RWPE2 (cell line): Measurements from ENCODE around the gene PRLR.

ENCODE experiments used
- ATAC-seq: fragments of 200-7000 bp; cut with Tn5 transposase; 3 replicates; pipeline ENCODE4 v1.9.1; 2021; ENCODE audit warnings: low read depth
- DNase-seq: peaks from one replicate; pipeline ENCODE4 v3.0.0-alpha.2; 2020; ENCODE audit warnings: low spot score
- H3K27ac ChIP-seq: fragments of 450-650 bp; 2 replicates; pipeline ENCODE4 v1.5.1; 2017; ENCODE audit warnings: mild to moderate bottlenecking; ENCODE audit not compliant: poor library complexity, severe bottlenecking
- H3K27me3 ChIP-seq: fragments of 250-450 bp; sonication (Bioruptor Pico); 2 replicates; pipeline ENCODE4 v1.5.1; 2021; ENCODE audit warnings: mild to moderate bottlenecking, moderate library complexity; ENCODE audit not compliant: insufficient read depth, poor library complexity, severe bottlenecking
- H3K36me3 ChIP-seq: fragments of 250-450 bp; sonication (Bioruptor Pico); 2 replicates; pipeline ENCODE4 v1.5.1; 2020; ENCODE audit warnings: low read depth, mild to moderate bottlenecking, moderate library complexity
- H3K4me1 ChIP-seq: fragments of 250-450 bp; sonication (Bioruptor Pico); 2 replicates; pipeline ENCODE4 v1.5.1; 2021; ENCODE audit warnings: mild to moderate bottlenecking, moderate library complexity; ENCODE audit not compliant: insufficient read depth, poor library complexity, severe bottlenecking
- H3K4me3 ChIP-seq: fragments of 250-450 bp; sonication (Bioruptor Pico); 2 replicates; pipeline ENCODE4 v1.5.1; 2021; ENCODE audit warnings: mild to moderate bottlenecking, moderate library complexity; ENCODE audit not compliant: severe bottlenecking
- H3K9me3 ChIP-seq: fragments of 250-450 bp; sonication (Bioruptor Pico); 2 replicates; pipeline ENCODE4 v1.5.1; 2021; ENCODE audit warnings: mild to moderate bottlenecking, moderate library complexity; ENCODE audit not compliant: severe bottlenecking
- TF ChIP-seq, protein P1 (sequence below): fragments of 450-650 bp; IDR thresholded peaks from one replicate; pipeline ENCODE4 v1.5.1; 2017; ENCODE audit warnings: mild to moderate bottlenecking, moderate library complexity; ENCODE audit not compliant: poor library complexity, severe bottlenecking

The PRLR gene

DNA sequence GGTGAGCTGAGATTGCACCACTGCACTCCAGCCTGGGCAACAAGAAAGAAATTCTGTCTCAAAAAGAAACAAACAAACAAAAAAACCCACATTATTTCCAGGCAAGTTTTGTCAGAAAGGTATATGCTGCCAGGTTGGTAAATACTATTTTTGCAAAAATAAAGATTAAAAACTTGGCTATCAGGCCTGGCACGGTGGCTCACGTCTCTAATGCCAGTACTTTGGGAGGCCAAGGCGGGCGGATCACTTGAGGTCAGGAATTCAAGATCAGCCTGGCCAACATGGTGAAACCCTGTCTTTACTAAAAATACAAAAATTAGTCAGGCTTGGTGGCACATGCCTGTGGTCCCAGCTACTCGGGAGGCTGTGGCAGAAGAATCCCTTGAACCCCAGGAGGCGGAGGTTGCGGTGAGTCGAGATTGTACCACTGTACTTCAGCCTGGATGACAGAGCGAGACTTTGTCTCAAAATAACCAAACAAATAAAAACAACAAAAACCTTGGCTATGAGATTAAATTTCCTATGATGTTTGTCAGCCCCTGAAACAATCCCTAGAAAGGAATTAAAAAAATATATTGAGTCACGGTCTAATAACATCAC lies 205.3 kb downstream of the PRLR start:
- ATAC-seq, result no peak
- no peak for DNase-seq
- no peaks in the 10 kb centered on the region for H3K36me3 ChIP-seq

DNA sequence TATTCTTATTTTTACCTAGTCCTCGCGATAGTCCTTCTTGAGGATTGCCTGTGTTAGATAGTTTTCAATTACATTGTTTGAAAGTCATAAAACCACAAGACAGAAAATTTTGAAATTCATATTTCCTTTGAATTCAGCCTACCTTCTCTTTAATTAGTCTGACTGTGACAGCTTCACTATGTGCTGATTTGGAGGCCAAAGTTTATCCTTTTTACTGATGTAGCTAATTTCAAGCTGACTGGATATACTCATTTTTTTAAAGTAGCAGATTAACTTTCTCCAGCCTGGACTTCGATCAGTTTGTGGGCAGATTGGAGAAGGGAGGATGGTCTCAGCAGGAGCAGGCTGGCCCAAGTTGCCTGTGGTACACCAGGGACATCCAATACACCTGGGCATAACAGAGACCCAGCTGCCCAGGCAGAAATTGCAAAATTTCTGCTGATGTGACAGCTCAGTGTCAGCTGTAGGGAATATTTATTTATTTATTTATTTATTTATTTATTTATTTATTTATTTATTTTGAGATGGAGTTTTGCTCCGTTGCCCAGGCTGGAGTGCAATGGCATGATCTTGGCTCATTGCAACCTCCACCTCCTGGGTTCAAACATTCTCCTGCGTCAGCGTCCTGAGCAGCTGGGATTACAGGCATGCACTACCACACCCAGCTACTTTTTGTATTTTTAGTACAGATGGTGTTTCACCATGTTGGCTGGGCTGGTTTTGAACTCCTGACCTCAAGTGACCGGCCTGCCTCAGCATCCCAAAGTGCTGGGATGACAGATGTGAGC lies 206.7 kb downstream of the PRLR start:
- H3K27ac ChIP-seq, result no peak overlapping the region
- DNase-seq, result no peak
- H3K9me3 ChIP-seq, result no peaks in the 10 kb centered on the region
- no peaks in the 10 kb centered on the region for H3K27me3 ChIP-seq
- ATAC-seq, result no peak
- no peaks in the 10 kb centered on the region for H3K36me3 ChIP-seq
- TF ChIP-seq, protein P1, sequence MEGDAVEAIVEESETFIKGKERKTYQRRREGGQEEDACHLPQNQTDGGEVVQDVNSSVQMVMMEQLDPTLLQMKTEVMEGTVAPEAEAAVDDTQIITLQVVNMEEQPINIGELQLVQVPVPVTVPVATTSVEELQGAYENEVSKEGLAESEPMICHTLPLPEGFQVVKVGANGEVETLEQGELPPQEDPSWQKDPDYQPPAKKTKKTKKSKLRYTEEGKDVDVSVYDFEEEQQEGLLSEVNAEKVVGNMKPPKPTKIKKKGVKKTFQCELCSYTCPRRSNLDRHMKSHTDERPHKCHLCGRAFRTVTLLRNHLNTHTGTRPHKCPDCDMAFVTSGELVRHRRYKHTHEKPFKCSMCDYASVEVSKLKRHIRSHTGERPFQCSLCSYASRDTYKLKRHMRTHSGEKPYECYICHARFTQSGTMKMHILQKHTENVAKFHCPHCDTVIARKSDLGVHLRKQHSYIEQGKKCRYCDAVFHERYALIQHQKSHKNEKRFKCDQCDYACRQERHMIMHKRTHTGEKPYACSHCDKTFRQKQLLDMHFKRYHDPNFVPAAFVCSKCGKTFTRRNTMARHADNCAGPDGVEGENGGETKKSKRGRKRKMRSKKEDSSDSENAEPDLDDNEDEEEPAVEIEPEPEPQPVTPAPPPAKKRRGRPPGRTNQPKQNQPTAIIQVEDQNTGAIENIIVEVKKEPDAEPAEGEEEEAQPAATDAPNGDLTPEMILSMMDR, result no peak
- H3K4me1 ChIP-seq, result no peaks in the 10 kb centered on the region
- H3K4me3 ChIP-seq, result no peak overlapping the region

More for the DNA sequence above, 205.3 kb downstream of the PRLR start:
- H3K9me3 ChIP-seq, result no peaks in the 10 kb centered on the region
- no peak overlapping the region for H3K27ac ChIP-seq
- no peaks in the 10 kb centered on the region for H3K27me3 ChIP-seq
- H3K4me3 ChIP-seq, result no peak overlapping the region
- H3K4me1 ChIP-seq, result no peaks in the 10 kb centered on the region
- TF ChIP-seq, protein P1, result no peak

DNA sequence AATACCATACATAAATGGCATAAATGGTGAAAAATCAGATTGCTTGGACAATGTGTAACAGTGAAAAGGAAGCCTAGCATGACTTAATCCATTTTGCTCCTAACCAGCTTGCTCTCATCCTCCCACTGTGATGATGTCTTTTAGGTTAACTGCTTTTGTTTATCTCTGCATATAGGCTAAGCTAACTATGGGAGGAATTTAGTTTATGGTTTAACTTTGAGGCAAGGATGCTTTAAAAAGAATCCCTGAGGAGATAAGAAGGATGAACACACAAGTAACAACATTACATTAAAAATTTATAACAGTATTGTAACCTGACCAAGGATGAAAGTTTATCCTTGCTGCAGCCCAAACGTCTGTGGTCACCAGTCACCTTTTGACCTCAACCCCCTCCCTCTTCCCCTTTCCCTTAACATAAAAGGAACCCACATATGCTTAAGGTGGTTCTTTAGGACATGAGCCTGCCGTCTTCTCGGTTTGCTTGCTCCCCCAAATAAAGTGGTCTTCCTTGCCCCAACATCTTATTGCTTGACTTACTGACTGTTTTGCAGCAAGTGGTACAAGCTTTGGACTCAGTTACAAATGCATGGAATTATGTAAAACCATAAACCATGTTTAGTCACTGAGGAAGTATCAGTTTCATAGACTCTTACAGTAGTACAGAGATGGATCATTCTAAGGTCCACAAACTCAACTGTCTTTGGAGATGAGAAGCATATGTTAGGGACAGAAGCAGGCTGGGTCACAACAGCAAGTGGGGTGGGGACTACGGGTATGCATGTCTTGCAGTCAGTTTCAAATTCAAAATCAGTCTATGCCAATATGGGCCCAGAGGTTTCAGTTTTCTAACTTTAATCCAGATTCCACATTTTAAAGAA lies 213.9 kb downstream of the PRLR start:
- no peaks in the 10 kb centered on the region for H3K4me1 ChIP-seq
- H3K9me3 ChIP-seq, result no peaks in the 10 kb centered on the region
- H3K27ac ChIP-seq, result no peak overlapping the region
- DNase-seq (no peak), ATAC-seq (no peak)
- no peak overlapping the region for H3K4me3 ChIP-seq
- TF ChIP-seq, protein P1, result no peak
- no peaks in the 10 kb centered on the region for H3K36me3 ChIP-seq
- no peaks in the 10 kb centered on the region for H3K27me3 ChIP-seq

DNA sequence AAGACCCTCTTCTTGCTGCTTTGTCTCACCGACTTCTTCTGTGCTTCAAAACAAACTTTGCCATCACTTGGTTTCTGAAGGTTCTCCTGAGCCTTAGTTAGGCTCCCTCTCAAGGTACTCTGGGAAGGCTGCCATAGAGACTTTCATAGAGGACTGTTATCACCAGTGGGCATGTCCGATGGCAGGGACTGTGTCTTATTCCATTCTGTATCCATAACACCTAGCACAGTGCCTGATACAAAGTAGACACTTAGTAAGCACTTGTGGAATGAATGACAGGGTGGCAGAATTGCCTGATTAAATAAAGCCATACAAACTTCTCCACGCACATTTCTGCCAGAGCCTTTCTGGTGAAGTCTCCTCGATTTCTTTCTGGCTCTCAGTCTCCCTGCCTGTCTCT lies 215.2 kb downstream of the PRLR start:
- DNase-seq (no peak), ATAC-seq (no peak)
- no peaks in the 10 kb centered on the region for H3K9me3 ChIP-seq
- TF ChIP-seq, protein P1, result no peak
- no peaks in the 10 kb centered on the region for H3K36me3 ChIP-seq
- no peaks in the 10 kb centered on the region for H3K27me3 ChIP-seq
- H3K4me1 ChIP-seq, result no peaks in the 10 kb centered on the region
- H3K27ac ChIP-seq, result no peak overlapping the region
- H3K4me3 ChIP-seq, result no peak overlapping the region
